Small intestine (tissue), 7 donors: ENCODE measurements around the gene SIT1. TPM values are rescaled to one million over a fixed set of nuclear protein-coding genes. Genes with fewer than 3 reads are reported as not detected.

Source experiments
- DNase-seq, 2 donors: peaks; one replicate each; pipeline versions ENCODE4 v3.0.0 to v3.0.0-alpha.2; 2013
- FAIRE-seq: peaks from 2 replicates; lab custom pipeline; 2012; peaks lifted over from hg19 to GRCh38; lab: Jason Lieb, UNC
- H3K27ac ChIP-seq, 3 donors: one replicate each; pipeline ENCODE4 v1.5.1; 2013; ENCODE audit warnings: low read length in 2 of 3, mild to moderate bottlenecking in 2 of 3, control low read depth in 1 of 3, inconsistent platforms in 1 of 3, low read depth in 1 of 3, moderate library complexity in 1 of 3
- H3K27me3 ChIP-seq, 3 donors: one replicate each; pipeline ENCODE4 v1.6.1; 2013; ENCODE audit warnings: low read length in 3 of 3, inconsistent platforms in 1 of 3; ENCODE audit not compliant: control insufficient read depth in 3 of 3, insufficient read depth in 3 of 3
- H3K36me3 ChIP-seq, 3 donors: one replicate each; pipeline ENCODE4 v1.6.1; 2013; ENCODE audit warnings: low read length in 3 of 3, inconsistent platforms in 1 of 3, low read depth in 1 of 3, mild to moderate bottlenecking in 1 of 3, moderate library complexity in 1 of 3; ENCODE audit not compliant: control insufficient read depth in 3 of 3, insufficient read depth in 2 of 3
- H3K4me1 ChIP-seq, 3 donors: one replicate each; pipeline ENCODE4 v1.6.1; 2013; ENCODE audit warnings: low read length in 2 of 3, inconsistent platforms in 1 of 3, low read depth in 1 of 3, mild to moderate bottlenecking in 1 of 3, moderate library complexity in 1 of 3; ENCODE audit not compliant: control insufficient read depth in 3 of 3, insufficient read depth in 2 of 3
- H3K4me3 ChIP-seq, 3 donors: one replicate each; pipeline ENCODE4 v1.5.1; 2013; ENCODE audit warnings: low read length in 3 of 3, control low read depth in 1 of 3, inconsistent platforms in 1 of 3, low read depth in 1 of 3, mild to moderate bottlenecking in 1 of 3, moderate library complexity in 1 of 3
- H3K9me3 ChIP-seq, 2 donors: one replicate each; pipeline ENCODE4 v1.6.1; 2013; ENCODE audit warnings: low read depth in 1 of 2, low read length in 1 of 2; ENCODE audit not compliant: control insufficient read depth in 2 of 2, insufficient read depth in 1 of 2
- WGBS, 3 donors: extraction: QIAGEN DNeasy Blood & Tissue Kit; methylation state at CpG; one replicate each; pipeline ENCODE4 v1.1.7; 2013; 5-methylcytosine and 5-hydroxymethylcytosine counted together
- polyA plus RNA-seq, 4 donors: library from polyadenylated mRNA; stranded (reverse) in 3 of 4; unstranded in 1 of 4; fragments of 200-250 nt in 3 of 4; fragments of 120-200 nt in 1 of 4; gene quantifications; one replicate each; pipeline versions ENCODE4 v1.2.1 to v1.2.3, GENCODE V29; 2013
- donor health status: healthy with polysubstance abuse.
- donor health status: control.
- donor health status: control.
- donor health status: Bipolar disorder and iron deficiency.
- donor health status: healthy.

SIT1 gene
- polyA plus RNA-seq, 4 donors, result 0.89 to 5.9 (median 1.4) TPM

DNA sequence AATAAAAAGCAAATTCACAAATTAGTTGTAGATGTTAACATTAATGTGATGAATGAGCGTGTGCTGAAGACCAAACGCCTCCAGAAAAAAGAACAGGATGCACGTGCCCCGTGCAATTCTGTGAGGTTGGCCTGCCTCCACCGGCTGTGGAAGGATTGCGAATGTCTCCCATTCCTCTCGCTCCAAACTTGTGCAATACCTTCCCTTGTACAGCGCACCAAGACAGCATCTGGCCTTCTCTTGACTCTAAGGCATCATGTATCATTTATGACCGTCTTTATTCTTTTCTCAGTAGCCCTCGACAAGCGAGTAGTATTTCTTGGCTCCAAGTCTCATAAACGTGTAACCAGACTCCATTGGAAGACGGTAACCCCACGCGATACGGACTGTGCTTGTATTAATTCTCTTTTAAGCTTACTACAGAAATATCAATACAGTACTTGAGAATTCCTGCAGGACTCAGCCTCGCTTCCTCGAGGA lies 47.2 kb downstream of the SIT1 start:
- FAIRE-seq (no peak), DNase-seq (no peak)
- H3K27me3 ChIP-seq, result no peaks in the 10 kb centered on the region
- peaks cover 0 to 26% (median 0%) of the 10 kb centered on the region in 3 donors for H3K4me1 ChIP-seq
- peaks cover 0 to 18% (median 2%) of the 10 kb centered on the region in 3 donors for H3K36me3 ChIP-seq
- H3K9me3 ChIP-seq, result peaks cover 0 to 3% of the 10 kb centered on the region in 2 donors
- H3K4me3 ChIP-seq, result peak overlapping the region in 2 of 3 donors; percentile 4 to 42
- H3K27ac ChIP-seq, result peak overlapping the region; percentile 56 to 90 (median 87)
- 11 to 18% (median 13%) methylated on average over 18 of the region's 18 CpGs for WGBS, 3 donors

DNA sequence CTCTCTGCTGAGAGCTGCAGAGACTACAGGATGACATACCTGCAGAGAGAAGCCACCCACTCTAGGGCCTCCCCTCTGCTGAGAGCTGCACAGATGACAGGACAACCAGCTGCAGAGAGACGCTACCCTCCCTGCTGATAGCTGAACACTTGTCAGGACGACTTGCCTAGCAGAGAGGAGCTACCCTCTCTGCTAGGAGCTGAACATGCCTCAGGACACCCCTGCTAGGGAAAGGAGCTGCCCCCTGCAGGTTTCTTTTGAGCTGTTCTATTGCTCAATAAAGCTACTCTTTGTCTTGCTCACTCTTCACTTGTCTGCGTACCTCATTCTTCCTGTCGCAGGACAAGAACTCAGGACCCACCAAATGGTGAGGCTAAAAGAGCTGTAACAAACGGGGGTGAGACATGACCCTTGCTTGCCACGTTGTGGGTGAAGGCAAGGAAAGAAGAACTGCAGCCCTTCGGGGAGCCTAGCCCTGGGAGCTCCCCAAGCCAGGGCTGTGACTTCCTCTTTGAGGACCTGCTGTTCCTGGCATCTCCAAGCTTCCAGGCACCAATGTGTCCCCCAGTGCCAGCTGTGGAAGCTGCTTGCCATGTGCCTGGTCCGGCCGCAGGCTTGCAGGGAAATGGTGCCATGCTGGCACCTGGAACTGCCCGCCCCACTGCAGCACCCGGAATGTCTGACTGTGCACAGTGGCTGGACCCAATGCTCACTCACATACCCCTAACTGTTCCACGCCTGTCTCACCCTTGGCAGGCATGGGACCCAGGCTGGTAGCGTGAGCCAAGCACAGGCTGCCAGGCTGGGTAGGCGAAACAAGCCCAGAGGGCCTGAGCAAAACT lies 50.7 kb downstream of the SIT1 start:
- Histone ChIP-seq H3K27ac (peak overlapping the region in 1 of 3 donors; percentile 75), H3K4me3 (no peak overlapping the region), H3K9me3 (peaks cover 0 to 5% of the 10 kb centered on the region in 2 donors), H3K4me1 (peaks cover 0 to 17% (median 0%) of the 10 kb centered on the region in 3 donors), H3K27me3 (no peaks in the 10 kb centered on the region), H3K36me3 (no peaks in the 10 kb centered on the region)
- WGBS, 3 donors, result 86 to 93% (median 89%) methylated on average over 14 of the region's 14 CpGs
- FAIRE-seq, result no peak
- DNase-seq, result peak in 1 of 2 donors; percentile 26

Other genes starting within 250 kb of the SIT1 start
- gene RUSC2, start 160.8 kb downstream of the SIT1 start, polyA plus RNA-seq, result 1 to 10 TPM; 2.2 to 8.9 (median 5.2) TPM
- gene TESK1, start 45.7 kb downstream of the SIT1 start, polyA plus RNA-seq, result 10 to 100 TPM; 22.4 to 53.0 (median 43.1) TPM
- gene CD72, start 32.5 kb downstream of the SIT1 start, polyA plus RNA-seq, result 1 to 10 TPM in 3 of 4 donors, under 1 TPM in 1; 0.54 to 2.3 (median 1.6) TPM
- 100 to 1,000 TPM in 1 of 4 donors, not detected in 3; 269 TPM for gene RMRP, start 7.1 kb upstream of the SIT1 start, polyA plus RNA-seq
- 10 to 100 TPM; 10.6 to 49.0 (median 27.3) TPM for gene CCDC107, start 7.4 kb upstream of the SIT1 start, polyA plus RNA-seq
- gene ARHGEF39, start 14.3 kb upstream of the SIT1 start, polyA plus RNA-seq, result 1 to 10 TPM in 2 of 4 donors, under 1 TPM in 2; 0.54 to 8.7 (median 3.3) TPM
- gene CA9, start 23.0 kb upstream of the SIT1 start, polyA plus RNA-seq, result 100 to 1,000 TPM in 1 of 4 donors, 1 to 10 TPM in 2, under 1 TPM in 1; 0.09 to 172 (median 4.4) TPM
- gene TPM2, start 39.0 kb upstream of the SIT1 start, polyA plus RNA-seq, result 100 to 1,000 TPM in 1 of 4 donors, 10 to 100 TPM in 3; 23.0 to 253 (median 81.2) TPM
- gene TLN1, start 81.3 kb upstream of the SIT1 start, polyA plus RNA-seq, result 100 to 1,000 TPM in 1 of 4 donors, 10 to 100 TPM in 3; 82.1 to 103 (median 88.5) TPM
- gene CREB3, start 81.7 kb upstream of the SIT1 start, polyA plus RNA-seq, result 10 to 100 TPM; 22.3 to 31.2 (median 27.7) TPM
- 100 to 1,000 TPM in 3 of 4 donors, 10 to 100 TPM in 1; 63.4 to 176 (median 136) TPM for gene GBA2, start 98.3 kb upstream of the SIT1 start, polyA plus RNA-seq
- 10 to 100 TPM in 3 of 4 donors, 1 to 10 TPM in 1; 8.1 to 20.9 (median 15.4) TPM for gene RGP1, start 98.4 kb upstream of the SIT1 start, polyA plus RNA-seq
- under 1 TPM in 2 of 4 donors, not detected in 2; 0.18 to 0.52 TPM for gene MSMP, start 103.3 kb upstream of the SIT1 start, polyA plus RNA-seq
- 10 to 100 TPM in 1 of 4 donors, 1 to 10 TPM in 2, under 1 TPM in 1; 0.89 to 12.0 (median 4.9) TPM for gene NPR2, start 140.7 kb upstream of the SIT1 start, polyA plus RNA-seq
- gene SPAG8, start 161.3 kb upstream of the SIT1 start, polyA plus RNA-seq, result under 1 TPM in 2 of 4 donors, not detected in 2; 0.49 to 0.72 TPM
- 100 to 1,000 TPM in 2 of 4 donors, 10 to 100 TPM in 2; 34.4 to 138 (median 93.9) TPM for gene HINT2, start 164.1 kb upstream of the SIT1 start, polyA plus RNA-seq
- gene FAM221B, start 177.8 kb upstream of the SIT1 start, polyA plus RNA-seq, result under 1 TPM in 1 of 4 donors, not detected in 3; 0.09 TPM
- gene TMEM8B, start 178.3 kb upstream of the SIT1 start, polyA plus RNA-seq, result 10 to 100 TPM in 1 of 4 donors, 1 to 10 TPM in 2, under 1 TPM in 1; 0.89 to 35.9 (median 4.5) TPM
- under 1 TPM in 1 of 4 donors, not detected in 3; 0.19 TPM for gene OR13J1, start 219.5 kb upstream of the SIT1 start, polyA plus RNA-seq